GM19035 (cell line): ENCODE data around the gene DUOX2.

ENCODE experiments used
- ATAC-seq: cut with Tn5 transposase; IDR thresholded peaks from one replicate; pipeline ENCODE4 v1.9.1; 2021; ENCODE audit not compliant: unreplicated experiment

DUOX2 gene

GRCh38 chr15:45114076-45114750 is at the start of gene DUOX2, which contains the start of gene DUOXA2:
DUOX2 (minus strand) TSS chr15:45114172; CDS start chr15:45113411, 761 bp downstream.
DUOXA2 (plus strand) TSS chr15:45114326; CDS start chr15:45114606, 280 bp downstream.
- ATAC-seq = no peak

- no peak for ATAC-seq
Measured at GRCh38 chr15:45163508-45163856, 49.5 kb upstream of the DUOX2 start.

- no peak for ATAC-seq
Measured at GRCh38 chr15:45162771-45163507, 49.0 kb upstream of the DUOX2 start.

GRCh38 chr15:45161666-45162065 is 47.7 kb upstream of the DUOX2 start:
- no peak for ATAC-seq

GRCh38 chr15:45157974-45158373 is 44.0 kb upstream of the DUOX2 start:
- no peak for ATAC-seq

GRCh38 chr15:45156744-45157455 is 42.9 kb upstream of the DUOX2 start:
- no peak for ATAC-seq

GRCh38 chr15:45155739-45156138 is 41.8 kb upstream of the DUOX2 start:
- no peak for ATAC-seq

- no peak for ATAC-seq
Measured at GRCh38 chr15:45151998-45152828, 38.2 kb upstream of the DUOX2 start.

- ATAC-seq = no peak
Measured at GRCh38 chr15:45150997-45151396, 37.0 kb upstream of the DUOX2 start.

GRCh38 chr15:45150481-45150880 is 36.5 kb upstream of the DUOX2 start:
- ATAC-seq = no peak

GRCh38 chr15:45149060-45149459 is 35.1 kb upstream of the DUOX2 start:
- no peak for ATAC-seq

GRCh38 chr15:45148076-45149059 is 34.4 kb upstream of the DUOX2 start:
- ATAC-seq = no peak

- no peak for ATAC-seq
Measured at GRCh38 chr15:45147606-45148005, 33.6 kb upstream of the DUOX2 start.

- ATAC-seq = no peak
Measured at GRCh38 chr15:45146405-45146804, 32.4 kb upstream of the DUOX2 start.

- ATAC-seq = no peak
Measured at GRCh38 chr15:45144775-45145174, 30.8 kb upstream of the DUOX2 start.

- ATAC-seq = no peak
Measured at GRCh38 chr15:45143946-45144345, 30.0 kb upstream of the DUOX2 start.

GRCh38 chr15:45143056-45143455 is 29.1 kb upstream of the DUOX2 start:
- no peak for ATAC-seq

- no peak for ATAC-seq
Measured at GRCh38 chr15:45141386-45141785, 27.4 kb upstream of the DUOX2 start.

GRCh38 chr15:45140557-45141250 is 26.7 kb upstream of the DUOX2 start:
- ATAC-seq = no peak
